NCI-H524 (cell line): ENCODE data around the gene PMPCA.
"Not testable (repeated sequence)": the region's sequence is repeated elsewhere in the genome, so short reads cannot be mapped to it uniquely, and the experiment has no call there.

Source experiments
- DNase-seq, 2 experiments: peaks; one replicate each; lab custom pipeline; 2025; lab: John Stamatoyannopoulos, UW

The PMPCA gene

GRCh38 chr9:136394312-136395019, 16.0 kb upstream of the PMPCA start:
- no peak for DNase-seq

GRCh38 chr9:136395020-136395340, 15.5 kb upstream of the PMPCA start:
- no peak for DNase-seq

GRCh38 chr9:136395345-136396218, 14.9 kb upstream of the PMPCA start:
- DNase-seq = no peak

GRCh38 chr9:136396219-136396515, 14.3 kb upstream of the PMPCA start:
- no peak for DNase-seq

GRCh38 chr9:136397643-136398042, 12.8 kb upstream of the PMPCA start:
- no peak for DNase-seq

GRCh38 chr9:136398286-136398685, 12.2 kb upstream of the PMPCA start:
- no peak for DNase-seq

GRCh38 chr9:136399176-136400037, 11.1 kb upstream of the PMPCA start:
- no peak for DNase-seq

- DNase-seq = peak; percentile 81 to 93
These were observed 10.2 kb upstream of the PMPCA start, which contains the start of gene SNAPC4 for GRCh38 chr9:136400038-136400834. SNAPC4 (minus strand) TSS chr9:136400170; CDS start chr9:136398428, 1,742 bp downstream.

- no peak for DNase-seq
These were observed 9.1 kb upstream of the PMPCA start for GRCh38 chr9:136401173-136401922.

- no peak for DNase-seq
These were observed 8.4 kb upstream of the PMPCA start for GRCh38 chr9:136402067-136402466.

GRCh38 chr9:136403538-136403914, 6.9 kb upstream of the PMPCA start:
- no peak for DNase-seq

GRCh38 chr9:136403915-136404800, 6.3 kb upstream of the PMPCA start:
- no peak for DNase-seq

- DNase-seq = no peak
These were observed 5.7 kb upstream of the PMPCA start for GRCh38 chr9:136404801-136405136.

- no peak for DNase-seq
These were observed 5.0 kb upstream of the PMPCA start for GRCh38 chr9:136405481-136405880.

GRCh38 chr9:136405904-136406303, 4.6 kb upstream of the PMPCA start:
- not testable (repeated sequence) for DNase-seq

- not testable (repeated sequence) for DNase-seq
These were observed 3.4 kb upstream of the PMPCA start for GRCh38 chr9:136407061-136407460.

GRCh38 chr9:136407911-136408310, 2.5 kb upstream of the PMPCA start:
- no peak for DNase-seq

- DNase-seq = peak in 1 of 2 experiments; percentile 29
These were observed 652 bp upstream of the PMPCA start for GRCh38 chr9:136409557-136410455.

- DNase-seq = no peak
These were observed 920 bp downstream of the PMPCA start for GRCh38 chr9:136411378-136411777.
